HG03354 (cell line): Measurements from ENCODE around the gene STK32B.
"Not testable (repeated sequence)": the region's sequence is repeated elsewhere in the genome, so short reads cannot be mapped to it uniquely, and the experiment has no call there.

ENCODE experiments used
- ATAC-seq: cut with Tn5 transposase; IDR thresholded peaks from one replicate; pipeline ENCODE4 v1.9.1; 2021; ENCODE audit warnings: mild to moderate bottlenecking; ENCODE audit not compliant: unreplicated experiment, poor library complexity, severe bottlenecking

STK32B gene

DNA sequence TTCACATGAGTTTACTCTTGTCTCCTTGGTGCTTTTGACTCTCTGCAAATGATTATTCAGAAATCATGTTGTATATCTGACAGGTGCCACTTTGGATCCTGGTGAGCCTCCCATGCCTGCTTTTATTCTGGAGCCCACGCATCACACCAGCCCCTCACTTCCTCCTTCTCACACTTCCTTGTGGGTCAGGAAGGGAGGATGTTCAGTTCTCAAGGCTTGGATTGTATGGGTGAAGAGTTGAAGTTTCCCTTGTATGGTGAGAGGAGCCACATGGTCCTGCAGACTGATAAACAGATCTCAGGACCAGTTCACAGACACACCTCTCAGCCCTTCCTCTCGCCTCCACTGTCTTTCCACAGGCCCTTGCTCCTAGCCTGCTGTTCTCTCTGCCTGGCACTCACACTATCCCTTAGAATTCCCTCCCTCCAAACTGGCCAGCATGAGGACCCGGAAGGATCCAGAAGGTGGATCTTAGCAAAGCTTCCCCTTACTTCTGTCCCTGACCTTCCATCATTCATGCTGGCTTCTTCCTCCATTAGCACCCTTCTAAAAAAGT is 92.1 kb downstream of the STK32B start:
- ATAC-seq = no peak

DNA sequence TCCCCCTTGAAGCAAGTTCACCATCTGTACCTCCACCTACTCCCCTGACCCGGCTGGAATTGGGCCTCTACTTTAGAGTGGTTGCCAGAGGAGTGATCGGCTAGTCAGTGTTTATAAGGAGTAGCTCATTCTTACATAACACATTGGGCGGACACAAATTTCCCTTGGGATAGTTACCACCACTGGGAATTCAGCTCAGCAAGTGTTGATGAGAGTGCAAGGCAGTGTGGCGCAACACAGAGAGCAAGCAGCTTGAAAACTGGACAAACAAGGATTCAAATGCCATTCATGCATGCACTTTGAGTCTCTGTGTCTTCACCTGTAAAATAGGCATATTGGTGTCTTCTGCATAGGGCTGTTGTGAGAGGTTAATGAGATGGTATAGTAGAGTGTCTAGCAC is 92.7 kb downstream of the STK32B start:
- ATAC-seq = no peak

DNA sequence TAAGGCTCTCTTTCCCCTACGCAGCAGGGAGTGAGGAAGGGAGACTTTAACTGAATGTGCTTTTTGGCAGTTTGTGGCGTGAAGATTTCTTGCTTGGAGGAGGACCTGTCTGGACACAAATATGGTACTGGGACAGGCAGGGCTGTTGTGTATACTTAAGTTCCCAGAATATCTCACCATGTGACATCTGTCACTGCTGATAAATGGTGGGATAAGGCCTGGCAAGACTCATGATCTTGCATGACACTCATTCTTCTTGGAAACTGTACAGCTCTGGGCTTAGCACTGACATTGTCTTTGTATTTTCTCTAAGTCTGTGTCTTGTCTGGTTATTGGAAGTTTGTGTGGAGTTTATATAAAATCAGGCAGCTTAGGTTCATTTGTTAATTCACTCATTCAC is 93.1 kb downstream of the STK32B start:
- ATAC-seq = no peak

- ATAC-seq = no peak
These were observed 95.0 kb downstream of the STK32B start for GRCh38 chr4:5146248-5146647.

DNA sequence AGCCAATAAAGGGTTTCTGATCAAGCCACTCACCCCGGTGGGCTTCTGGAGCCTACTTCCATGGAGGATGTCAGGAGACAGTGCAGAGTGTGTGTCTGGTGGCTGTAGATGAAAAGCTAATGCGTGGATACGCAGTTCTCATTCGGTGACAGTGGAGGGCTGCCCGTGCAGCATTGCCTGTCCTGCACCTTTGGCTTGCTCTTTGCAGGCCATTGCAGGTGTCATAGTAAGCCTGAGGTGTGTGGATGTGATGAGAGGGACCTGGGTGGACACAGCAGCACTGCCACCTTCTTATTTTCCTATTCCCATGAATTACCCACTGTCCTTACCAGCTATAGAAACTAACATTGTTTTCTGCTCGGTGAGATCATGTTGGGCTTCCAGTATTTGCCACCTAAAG is 101.2 kb downstream of the STK32B start:
- no peak for ATAC-seq

DNA sequence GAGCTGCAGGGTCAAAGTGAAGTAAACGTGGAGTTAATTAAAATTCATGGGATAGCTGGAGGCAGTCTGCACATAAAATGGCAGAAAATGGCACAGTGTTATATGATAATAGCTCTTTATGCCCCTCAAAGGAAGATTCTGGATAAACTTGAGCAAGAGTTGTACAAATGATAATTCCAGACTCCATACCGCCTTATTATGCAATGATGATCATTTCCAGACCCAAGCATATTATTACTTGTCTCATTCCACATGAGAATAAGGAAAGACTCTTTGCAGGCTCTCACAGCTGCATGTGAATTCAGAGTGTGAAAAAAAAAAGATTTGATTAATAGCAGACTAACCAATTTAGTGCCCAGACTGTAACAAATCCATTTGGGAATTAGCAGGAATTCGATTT is 105.4 kb downstream of the STK32B start:
- no peak for ATAC-seq

GRCh38 chr4:5157791-5158770 is 106.8 kb downstream of the STK32B start:
- no peak for ATAC-seq

GRCh38 chr4:5158825-5159224 is 107.5 kb downstream of the STK32B start:
- ATAC-seq = no peak

GRCh38 chr4:5160668-5161067 is 109.4 kb downstream of the STK32B start:
- no peak for ATAC-seq

- ATAC-seq = no peak
These were observed 111.7 kb downstream of the STK32B start for GRCh38 chr4:5162909-5163508.

- no peak for ATAC-seq
These were observed 113.1 kb downstream of the STK32B start for GRCh38 chr4:5164221-5164912.

DNA sequence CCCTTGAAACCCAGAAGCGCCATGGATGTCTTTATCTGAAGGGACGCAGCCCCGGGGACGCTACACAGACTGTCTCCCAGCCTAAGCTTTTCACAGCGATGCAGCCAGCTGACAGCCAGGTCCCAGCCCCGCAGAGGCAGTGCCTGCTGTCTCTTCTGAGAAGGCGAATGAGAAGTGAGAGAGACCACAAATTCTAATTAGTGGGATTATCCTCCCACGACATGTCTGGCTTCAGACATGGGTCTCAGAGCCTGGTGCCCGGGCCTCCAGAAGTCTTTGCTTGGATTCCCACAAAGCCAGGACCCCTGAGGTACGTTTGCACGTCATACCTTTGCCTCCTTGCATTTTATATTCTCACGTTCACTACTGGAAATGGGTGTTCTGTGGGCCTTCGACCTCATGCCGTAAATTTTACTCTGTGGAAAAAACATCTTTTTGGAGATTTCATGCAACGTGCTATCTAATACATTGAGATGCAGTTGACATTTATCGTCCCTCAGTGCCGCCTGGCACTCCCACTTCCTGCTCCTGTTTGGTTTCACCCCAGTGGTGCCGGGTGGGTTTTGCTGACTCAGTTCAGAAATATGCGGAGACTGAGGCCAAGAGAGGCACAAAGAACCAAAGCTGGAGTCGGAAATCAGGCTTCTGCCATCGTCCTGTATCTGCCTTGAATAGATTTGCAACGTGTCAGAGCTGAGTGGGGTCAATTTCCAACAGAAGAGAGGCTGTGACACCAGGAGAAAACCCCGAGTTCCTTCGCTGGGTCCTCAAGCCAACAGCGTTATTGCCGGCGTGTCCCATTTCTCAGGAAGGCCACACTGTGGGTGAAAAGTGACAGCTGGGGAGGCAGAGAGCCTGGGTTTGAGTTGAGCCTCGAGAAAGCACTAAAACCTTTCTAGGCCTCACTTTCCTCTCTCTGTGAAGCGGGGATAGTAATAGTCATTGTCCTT is 114.4 kb downstream of the STK32B start:
- ATAC-seq = no peak

GRCh38 chr4:5166377-5166776 is 115.1 kb downstream of the STK32B start:
- ATAC-seq = no peak

DNA sequence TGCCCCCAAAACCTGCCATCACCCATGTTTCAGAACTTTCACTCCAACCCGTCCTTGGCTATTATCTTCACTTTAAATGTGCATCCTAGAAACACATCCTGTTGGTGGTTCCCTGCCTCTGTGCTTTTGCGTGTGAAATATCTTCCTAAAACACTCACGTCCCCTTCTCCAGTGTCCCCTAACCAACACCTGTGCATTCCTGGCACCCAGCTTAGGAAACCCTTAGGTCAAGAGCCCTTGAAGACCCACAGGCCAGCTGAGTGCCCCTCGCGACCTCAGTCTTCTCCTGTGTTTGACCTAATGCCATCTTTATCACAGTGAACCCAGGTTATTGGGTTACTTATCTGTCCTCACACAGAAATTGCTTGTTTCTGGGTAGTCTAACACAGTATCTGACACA is 117.6 kb downstream of the STK32B start:
- no peak for ATAC-seq

- ATAC-seq = not testable (repeated sequence)
These were observed 124.6 kb downstream of the STK32B start for GRCh38 chr4:5175836-5176235.

DNA sequence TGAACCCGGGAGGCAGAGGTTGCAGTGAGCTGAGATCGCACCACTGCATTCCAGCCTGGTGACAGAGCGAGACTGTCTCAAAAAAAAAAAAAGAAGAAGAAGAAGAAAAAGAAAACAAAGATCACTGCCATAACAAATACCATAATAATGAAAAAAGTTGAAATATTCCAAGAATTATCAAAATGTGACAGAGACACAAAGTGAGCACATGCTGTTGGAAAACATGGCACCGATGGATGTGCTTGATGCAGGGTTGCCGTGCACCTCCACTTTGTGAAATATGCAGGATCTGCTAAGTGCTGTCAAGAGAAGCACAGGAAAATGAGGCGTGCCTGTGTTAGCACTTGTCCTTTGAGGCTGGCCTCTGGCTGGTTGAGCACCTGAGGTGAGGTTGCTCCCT is 133.3 kb downstream of the STK32B start:
- ATAC-seq = no peak

DNA sequence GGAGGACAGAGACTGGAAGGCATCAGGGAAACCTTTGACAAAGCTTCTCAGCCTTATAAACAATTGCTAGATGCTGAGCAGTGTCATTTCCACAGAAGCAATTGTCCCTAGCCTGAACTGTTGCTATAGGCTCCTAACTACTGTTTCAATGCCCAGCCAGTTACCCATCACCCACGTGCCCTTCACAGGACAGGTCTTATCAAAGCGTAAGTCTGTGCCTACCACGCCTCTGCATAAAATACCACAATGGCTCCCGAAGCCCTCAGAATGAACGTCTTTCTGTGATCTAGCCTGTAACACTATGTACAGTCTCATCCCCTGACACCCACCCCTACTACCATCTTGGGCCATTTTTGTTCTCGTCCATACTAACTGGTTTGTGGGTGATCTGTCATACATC is 134.3 kb downstream of the STK32B start:
- no peak for ATAC-seq

DNA sequence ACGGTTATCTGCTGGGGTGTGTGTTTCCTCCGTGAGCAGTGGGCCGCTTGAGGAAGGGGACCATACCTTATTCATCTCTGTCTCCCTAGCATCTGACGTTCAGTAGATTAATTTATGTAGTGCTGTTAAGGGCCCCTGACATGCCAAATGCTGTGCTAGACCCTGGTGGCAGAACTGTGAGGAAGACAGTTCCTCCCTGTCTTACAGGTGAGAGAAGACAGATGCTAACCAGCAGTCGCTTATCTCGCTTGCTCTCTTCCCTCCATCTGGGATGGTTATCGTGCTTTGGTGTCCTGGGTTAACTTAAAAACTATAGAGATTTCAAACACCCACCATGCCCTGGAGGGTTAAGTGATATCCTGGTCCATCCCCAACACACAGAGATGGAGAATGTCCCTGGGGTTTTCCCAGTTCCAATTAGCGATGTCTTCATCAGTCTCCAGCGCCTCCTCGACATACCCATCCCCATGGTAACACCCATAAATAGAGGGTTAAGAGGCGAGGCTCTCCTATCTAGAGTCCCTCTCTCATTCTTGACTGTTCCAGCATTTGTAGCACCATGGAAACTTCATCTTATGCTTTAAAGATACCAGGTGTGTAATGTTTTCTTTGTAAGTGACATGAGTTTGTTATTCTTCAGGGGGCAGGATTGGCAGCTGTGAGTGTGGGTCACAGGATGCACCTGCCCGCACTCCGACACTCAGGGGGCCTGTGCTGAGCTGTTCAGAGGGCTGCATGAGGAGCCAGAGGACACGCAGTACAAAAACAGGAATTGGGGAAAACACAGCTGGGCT is 135.2 kb downstream of the STK32B start:
- no peak for ATAC-seq

DNA sequence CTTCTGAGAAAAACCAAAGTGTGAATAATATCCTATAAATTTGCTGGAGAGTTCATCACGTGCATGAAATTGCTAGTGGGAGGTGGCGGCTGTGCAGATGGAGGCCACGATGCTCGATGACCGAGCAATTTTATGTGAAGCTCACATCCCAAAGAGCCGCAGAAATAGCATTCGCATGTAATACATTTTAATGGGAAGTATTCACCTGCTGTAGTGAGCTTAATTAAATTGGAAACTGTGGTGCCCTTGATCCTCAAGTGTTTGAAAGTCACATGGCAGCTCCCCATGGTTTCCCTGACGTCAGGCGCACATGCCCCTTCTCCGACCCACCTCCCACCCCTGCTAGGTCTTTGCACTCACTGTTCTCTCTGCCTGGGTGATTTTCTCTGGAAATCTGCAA is 136.8 kb downstream of the STK32B start:
- ATAC-seq = no peak
